Astrocyte of the cerebellum (primary cell): ENCODE data around the gene RPH3AL.

Experiments
- DNase-seq: peaks from one replicate; pipeline ENCODE4 v3.0.0-alpha.2; 2011; ENCODE audit warnings: low read depth
- H3K4me3 ChIP-seq: 2 replicates; pipeline ENCODE4 v1.5.1; 2011; ENCODE audit warnings: mild to moderate bottlenecking, low read depth, low read length, moderate library complexity
- in situ Hi-C: cut with HindIII; loops from 2 replicates; pipeline ENCODE4 v1.10.0; 2017; ENCODE audit warnings: low sequenced_read_pairs
- TF ChIP-seq, protein P1 (sequence below): IDR thresholded peaks from 2 replicates; pipeline ENCODE4 v1.5.1; 2012; ENCODE audit warnings: low read length, low read depth, moderate library complexity, mild to moderate bottlenecking; ENCODE audit errors: missing control alignments

The RPH3AL gene

GRCh38 chr17:280901-281300 lies 71.7 kb downstream of the RPH3AL start:
- no peak for DNase-seq
- in situ Hi-C loops: no loop called here
- TF ChIP-seq, protein P1, sequence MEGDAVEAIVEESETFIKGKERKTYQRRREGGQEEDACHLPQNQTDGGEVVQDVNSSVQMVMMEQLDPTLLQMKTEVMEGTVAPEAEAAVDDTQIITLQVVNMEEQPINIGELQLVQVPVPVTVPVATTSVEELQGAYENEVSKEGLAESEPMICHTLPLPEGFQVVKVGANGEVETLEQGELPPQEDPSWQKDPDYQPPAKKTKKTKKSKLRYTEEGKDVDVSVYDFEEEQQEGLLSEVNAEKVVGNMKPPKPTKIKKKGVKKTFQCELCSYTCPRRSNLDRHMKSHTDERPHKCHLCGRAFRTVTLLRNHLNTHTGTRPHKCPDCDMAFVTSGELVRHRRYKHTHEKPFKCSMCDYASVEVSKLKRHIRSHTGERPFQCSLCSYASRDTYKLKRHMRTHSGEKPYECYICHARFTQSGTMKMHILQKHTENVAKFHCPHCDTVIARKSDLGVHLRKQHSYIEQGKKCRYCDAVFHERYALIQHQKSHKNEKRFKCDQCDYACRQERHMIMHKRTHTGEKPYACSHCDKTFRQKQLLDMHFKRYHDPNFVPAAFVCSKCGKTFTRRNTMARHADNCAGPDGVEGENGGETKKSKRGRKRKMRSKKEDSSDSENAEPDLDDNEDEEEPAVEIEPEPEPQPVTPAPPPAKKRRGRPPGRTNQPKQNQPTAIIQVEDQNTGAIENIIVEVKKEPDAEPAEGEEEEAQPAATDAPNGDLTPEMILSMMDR: no peak

DNA sequence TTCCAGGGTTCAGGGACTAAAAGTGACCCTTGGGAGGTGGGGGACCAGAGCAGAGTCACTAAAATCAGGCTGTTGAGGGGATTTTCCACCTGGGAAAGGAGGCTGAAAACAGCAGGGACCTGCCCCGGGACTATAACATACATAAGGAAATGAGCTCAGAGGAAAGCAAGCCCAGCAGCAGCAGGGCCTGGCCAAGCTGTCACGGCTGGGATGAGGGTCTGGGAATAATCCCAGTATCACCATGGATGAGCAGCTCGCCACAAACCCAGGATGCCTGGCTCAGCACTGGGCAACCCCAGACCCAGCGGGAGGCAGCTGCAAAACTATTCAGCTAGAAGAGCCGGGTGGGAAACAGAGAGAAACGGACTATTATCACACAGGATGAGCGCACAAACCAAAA lies 72.4 kb downstream of the RPH3AL start:
- DNase-seq: no peak
- TF ChIP-seq, protein P1: no peak
- in situ Hi-C loops: no loop called here
- no peak overlapping the region for H3K4me3 ChIP-seq

More at GRCh38 chr17:280901-281300, 71.7 kb downstream of the RPH3AL start:
- no peak overlapping the region for H3K4me3 ChIP-seq

GRCh38 chr17:279776-280175 lies 72.8 kb downstream of the RPH3AL start:
- no peak overlapping the region for H3K4me3 ChIP-seq
- in situ Hi-C loops: no loop called here
- no peak for DNase-seq
- TF ChIP-seq, protein P1: no peak

- TF ChIP-seq, protein P1: no peak
- DNase-seq: no peak
- no peak overlapping the region for H3K4me3 ChIP-seq
- in situ Hi-C loops: no loop called here
These were observed 73.3 kb downstream of the RPH3AL start for GRCh38 chr17:279331-279730.

- no peak overlapping the region for H3K4me3 ChIP-seq
- TF ChIP-seq, protein P1: no peak
- DNase-seq: no peak
- in situ Hi-C loops: no loop called here
These were observed 73.9 kb downstream of the RPH3AL start for GRCh38 chr17:278676-279059.

DNA sequence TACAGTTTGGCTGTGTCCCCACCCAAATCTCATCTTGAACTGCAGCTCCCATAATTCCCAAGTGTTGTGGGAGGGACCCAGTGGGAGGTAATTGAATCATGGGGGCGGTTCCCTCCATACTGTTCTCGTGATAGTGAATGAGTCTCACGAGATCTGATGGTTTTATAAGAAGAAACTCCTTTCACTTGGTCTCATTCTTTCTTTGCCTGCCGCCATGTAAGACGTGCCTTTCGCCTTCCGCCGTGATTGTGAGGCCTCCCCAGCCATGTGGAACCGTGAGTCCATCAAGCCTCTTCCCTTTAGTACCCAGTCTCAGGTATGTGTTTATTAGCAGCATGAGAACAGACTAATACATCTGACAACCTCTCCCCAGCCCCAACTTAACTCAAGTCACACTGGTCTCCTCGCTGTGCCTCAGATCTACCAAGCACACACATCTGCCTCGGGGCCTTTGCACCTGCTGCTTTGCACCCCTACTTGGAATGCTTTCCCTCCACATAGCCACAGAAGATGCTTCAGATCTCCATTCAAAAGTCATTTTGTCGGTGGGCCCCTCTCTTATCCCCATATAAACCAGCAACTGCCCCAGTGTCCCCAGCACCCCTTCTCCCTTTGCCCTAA lies 74.4 kb downstream of the RPH3AL start:
- no peak for DNase-seq
- TF ChIP-seq, protein P1: no peak
- no peak overlapping the region for H3K4me3 ChIP-seq
- in situ Hi-C loops: no loop called here
